Measurements from ENCODE around the gene LPIN2.

GRCh38 chr18:2978661-2979106, 34.3 kb downstream of the LPIN2 start:
- no peak for TF ChIP-seq CTCF (IDR thresholded peaks at IDR 0.05 in 2 of 3, conservative IDR thresholded peaks at IDR 0.05 in 1 of 3; ENCODE audit: borderline replicate concordance in 1 of 3, insufficient read depth in 1 of 3, low read depth in 2 of 3, low read length in 2 of 3)
- TF ChIP-seq EZH2 (IDR thresholded peaks at IDR 0.05), result no peak
- no peak for TF ChIP-seq POLR2AphosphoS5 (IDR thresholded peaks at IDR 0.05; ENCODE audit: low read depth, low read length)
- TF ChIP-seq ATF3 (IDR thresholded peaks at IDR 0.05), result no peak
- TF ChIP-seq MAX (IDR thresholded peaks at IDR 0.05), result no peak
- TF ChIP-seq REST (IDR thresholded peaks at IDR 0.05; ENCODE audit: low read depth), result no peak
- TF ChIP-seq RAD21 (IDR thresholded peaks at IDR 0.05; ENCODE audit: low read depth), result no peak
- no peak for TF ChIP-seq EZH2phosphoT487 (IDR thresholded peaks at IDR 0.05; ENCODE audit: borderline replicate concordance)
- no peak for TF ChIP-seq CEBPB (IDR thresholded peaks at IDR 0.05; ENCODE audit: low read depth)
- no peak for TF ChIP-seq JUND (IDR thresholded peaks at IDR 0.05)
